ENCODE results near the gene MYO5A. TPM values are rescaled to one million over a fixed set of nuclear protein-coding genes. Genes with fewer than 3 reads are reported as not detected.

MYO5A gene
- polyA plus RNA-seq, 4 donors = 0.45 to 3.0 (median 1.6) TPM

DNA sequence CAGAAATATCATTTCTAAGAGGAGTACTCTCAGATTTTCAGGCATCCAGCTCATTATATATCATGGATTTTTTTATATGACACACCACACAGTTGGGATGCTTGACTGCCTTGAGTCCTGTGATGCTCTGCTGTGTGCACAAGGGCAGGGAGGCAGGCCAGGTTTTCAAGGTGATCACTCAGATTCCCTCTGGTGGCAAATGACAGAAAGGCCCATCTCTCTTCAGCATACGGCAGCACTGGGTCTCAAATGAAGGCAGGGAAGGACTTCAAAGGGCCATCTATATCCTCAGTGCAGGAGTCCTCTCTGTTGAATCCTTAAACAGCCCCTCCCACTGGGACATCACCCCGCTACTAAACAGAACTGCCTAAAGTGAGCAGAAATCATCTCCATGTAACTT lies 178.3 kb downstream of the MYO5A start:
- DNase-seq (no peak), FAIRE-seq (no peak)
- Histone ChIP-seq H3K36me3 (ENCODE audit: control insufficient read depth in 3 of 3, insufficient read depth in 2 of 3, low read depth in 1 of 3, low read length in 3 of 3) (peaks cover 0 to 4% (median 3%) of the 10 kb centered on the region in 3 donors), H3K4me1 (ENCODE audit: control insufficient read depth in 3 of 3, insufficient read depth in 2 of 3, low read depth in 1 of 3, low read length in 2 of 3) (no peaks in the 10 kb centered on the region), H3K9me3 (ENCODE audit: control insufficient read depth in 2 of 2, insufficient read depth in 1 of 2, low read depth in 1 of 2, low read length in 1 of 2) (no peaks in the 10 kb centered on the region), H3K4me3 (ENCODE audit: low read depth in 1 of 3, low read length in 3 of 3) (no peak overlapping the region), H3K27me3 (ENCODE audit: control insufficient read depth in 3 of 3, insufficient read depth in 3 of 3, low read length in 3 of 3) (no peaks in the 10 kb centered on the region), H3K27ac (ENCODE audit: low read depth in 1 of 3, low read length in 2 of 3) (no peak overlapping the region)
- 85 to 97% (median 90%) methylated on average over 2 of the region's 2 CpGs for WGBS, 3 donors

GRCh38 chr15:52349052-52349700 lies 179.5 kb downstream of the MYO5A start:
- DNase-seq = no peak
- no peak for FAIRE-seq
- H3K27me3 ChIP-seq (ENCODE audit: control insufficient read depth in 3 of 3, insufficient read depth in 3 of 3, low read length in 3 of 3) = no peaks in the 10 kb centered on the region
- no peak overlapping the region for H3K27ac ChIP-seq (ENCODE audit: low read depth in 1 of 3, low read length in 2 of 3)
- no peaks in the 10 kb centered on the region for H3K9me3 ChIP-seq (ENCODE audit: control insufficient read depth in 2 of 2, insufficient read depth in 1 of 2, low read depth in 1 of 2, low read length in 1 of 2)
- H3K4me3 ChIP-seq (ENCODE audit: low read depth in 1 of 3, low read length in 3 of 3) = no peak overlapping the region
- 81 to 91% (median 82%) methylated on average over 6 of the region's 6 CpGs for WGBS, 3 donors
- H3K4me1 ChIP-seq (ENCODE audit: control insufficient read depth in 3 of 3, insufficient read depth in 2 of 3, low read depth in 1 of 3, low read length in 2 of 3) = no peaks in the 10 kb centered on the region
- peaks cover 0 to 4% (median 3%) of the 10 kb centered on the region in 3 donors for H3K36me3 ChIP-seq (ENCODE audit: control insufficient read depth in 3 of 3, insufficient read depth in 2 of 3, low read depth in 1 of 3, low read length in 3 of 3)

GRCh38 chr15:52348056-52348745 lies 180.5 kb downstream of the MYO5A start:
- no peak overlapping the region for H3K4me3 ChIP-seq (ENCODE audit: low read depth in 1 of 3, low read length in 3 of 3)

GRCh38 chr15:52344592-52344991 lies 184.1 kb downstream of the MYO5A start:
- DNase-seq (no peak), FAIRE-seq (no peak)
- H3K4me1 ChIP-seq (ENCODE audit: control insufficient read depth in 3 of 3, insufficient read depth in 2 of 3, low read depth in 1 of 3, low read length in 2 of 3) = no peaks in the 10 kb centered on the region
- H3K36me3 ChIP-seq (ENCODE audit: control insufficient read depth in 3 of 3, insufficient read depth in 2 of 3, low read depth in 1 of 3, low read length in 3 of 3) = peaks cover 0 to 2% (median 0%) of the 10 kb centered on the region in 3 donors
- H3K4me3 ChIP-seq (ENCODE audit: low read depth in 1 of 3, low read length in 3 of 3) = no peak overlapping the region
- WGBS, 3 donors = 64 to 81% (median 76%) methylated on average over 1 of the region's 1 CpG
- no peak overlapping the region for H3K27ac ChIP-seq (ENCODE audit: low read depth in 1 of 3, low read length in 2 of 3)
- H3K9me3 ChIP-seq (ENCODE audit: control insufficient read depth in 2 of 2, insufficient read depth in 1 of 2, low read depth in 1 of 2, low read length in 1 of 2) = no peaks in the 10 kb centered on the region
- H3K27me3 ChIP-seq (ENCODE audit: control insufficient read depth in 3 of 3, insufficient read depth in 3 of 3, low read length in 3 of 3) = no peaks in the 10 kb centered on the region

More at GRCh38 chr15:52348056-52348745, 180.5 kb downstream of the MYO5A start:
- DNase-seq (no peak), FAIRE-seq (no peak)
- Histone ChIP-seq H3K36me3 (ENCODE audit: control insufficient read depth in 3 of 3, insufficient read depth in 2 of 3, low read depth in 1 of 3, low read length in 3 of 3) (peaks cover 0 to 4% (median 3%) of the 10 kb centered on the region in 3 donors), H3K27me3 (ENCODE audit: control insufficient read depth in 3 of 3, insufficient read depth in 3 of 3, low read length in 3 of 3) (no peaks in the 10 kb centered on the region), H3K9me3 (ENCODE audit: control insufficient read depth in 2 of 2, insufficient read depth in 1 of 2, low read depth in 1 of 2, low read length in 1 of 2) (no peaks in the 10 kb centered on the region), H3K27ac (ENCODE audit: low read depth in 1 of 3, low read length in 2 of 3) (no peak overlapping the region), H3K4me1 (ENCODE audit: control insufficient read depth in 3 of 3, insufficient read depth in 2 of 3, low read depth in 1 of 3, low read length in 2 of 3) (no peaks in the 10 kb centered on the region)
- WGBS, 3 donors = 83 to 93% (median 88%) methylated on average over 5 of the region's 5 CpGs

DNA sequence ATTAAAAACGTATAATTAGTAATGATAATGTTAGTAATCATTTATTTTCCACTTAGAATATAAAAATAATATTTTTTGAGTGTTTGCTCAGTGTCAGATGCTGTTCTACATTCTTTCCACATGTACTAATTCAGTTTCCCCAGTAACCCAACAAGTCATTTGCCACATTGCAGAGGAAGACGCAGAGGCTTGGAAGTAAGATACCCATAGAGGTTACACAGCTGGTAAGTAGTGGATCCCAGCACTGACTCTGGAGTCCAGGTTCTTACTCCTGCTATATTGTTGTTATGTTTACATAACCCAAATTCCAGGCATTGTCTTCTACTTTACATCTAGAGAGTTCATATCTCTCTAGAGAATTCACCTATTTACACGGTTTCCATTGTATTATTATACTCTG lies 184.8 kb downstream of the MYO5A start:
- H3K27ac ChIP-seq (ENCODE audit: low read depth in 1 of 3, low read length in 2 of 3) = no peak overlapping the region
- FAIRE-seq (no peak), DNase-seq (no peak)
- no peaks in the 10 kb centered on the region for H3K9me3 ChIP-seq (ENCODE audit: control insufficient read depth in 2 of 2, insufficient read depth in 1 of 2, low read depth in 1 of 2, low read length in 1 of 2)
- no peaks in the 10 kb centered on the region for H3K4me1 ChIP-seq (ENCODE audit: control insufficient read depth in 3 of 3, insufficient read depth in 2 of 3, low read depth in 1 of 3, low read length in 2 of 3)
- H3K36me3 ChIP-seq (ENCODE audit: control insufficient read depth in 3 of 3, insufficient read depth in 2 of 3, low read depth in 1 of 3, low read length in 3 of 3) = peaks cover 0 to 3% (median 0%) of the 10 kb centered on the region in 3 donors
- H3K27me3 ChIP-seq (ENCODE audit: control insufficient read depth in 3 of 3, insufficient read depth in 3 of 3, low read length in 3 of 3) = no peaks in the 10 kb centered on the region
- WGBS, 3 donors = 73 to 84% (median 82%) methylated on average over 3 of the region's 3 CpGs
- no peak overlapping the region for H3K4me3 ChIP-seq (ENCODE audit: low read depth in 1 of 3, low read length in 3 of 3)

DNA sequence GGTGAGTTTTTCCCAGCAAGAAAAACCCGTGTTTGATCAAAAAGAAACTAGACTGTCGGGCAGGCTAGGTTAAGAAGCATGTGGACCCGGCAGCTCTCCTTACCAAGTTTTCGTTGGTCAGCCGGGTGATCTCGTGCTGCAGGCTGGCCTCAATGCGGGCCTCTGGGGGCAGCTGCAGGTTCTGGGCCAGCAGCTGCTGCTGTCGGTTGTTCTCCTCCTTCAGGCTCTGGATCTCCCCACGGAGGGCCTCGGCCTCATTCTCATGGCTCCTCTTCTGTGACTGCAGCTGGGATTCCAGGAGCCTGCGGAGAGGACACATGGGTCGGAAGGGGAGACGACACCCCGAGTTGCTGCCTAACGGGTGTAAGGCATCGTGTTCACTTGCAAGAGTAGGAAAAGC lies 188.6 kb downstream of the MYO5A start:
- no peak for FAIRE-seq
- no peak for DNase-seq
- Histone ChIP-seq H3K4me1 (ENCODE audit: control insufficient read depth in 3 of 3, insufficient read depth in 2 of 3, low read depth in 1 of 3, low read length in 2 of 3) (no peaks in the 10 kb centered on the region), H3K27me3 (ENCODE audit: control insufficient read depth in 3 of 3, insufficient read depth in 3 of 3, low read length in 3 of 3) (no peaks in the 10 kb centered on the region), H3K27ac (ENCODE audit: low read depth in 1 of 3, low read length in 2 of 3) (no peak overlapping the region), H3K9me3 (ENCODE audit: control insufficient read depth in 2 of 2, insufficient read depth in 1 of 2, low read depth in 1 of 2, low read length in 1 of 2) (no peaks in the 10 kb centered on the region), H3K4me3 (ENCODE audit: low read depth in 1 of 3, low read length in 3 of 3) (no peak overlapping the region), H3K36me3 (ENCODE audit: control insufficient read depth in 3 of 3, insufficient read depth in 2 of 3, low read depth in 1 of 3, low read length in 3 of 3) (peaks cover 0 to 3% (median 0%) of the 10 kb centered on the region in 3 donors)
- 93 to 97% (median 95%) methylated on average over 16 of the region's 16 CpGs for WGBS, 3 donors

DNA sequence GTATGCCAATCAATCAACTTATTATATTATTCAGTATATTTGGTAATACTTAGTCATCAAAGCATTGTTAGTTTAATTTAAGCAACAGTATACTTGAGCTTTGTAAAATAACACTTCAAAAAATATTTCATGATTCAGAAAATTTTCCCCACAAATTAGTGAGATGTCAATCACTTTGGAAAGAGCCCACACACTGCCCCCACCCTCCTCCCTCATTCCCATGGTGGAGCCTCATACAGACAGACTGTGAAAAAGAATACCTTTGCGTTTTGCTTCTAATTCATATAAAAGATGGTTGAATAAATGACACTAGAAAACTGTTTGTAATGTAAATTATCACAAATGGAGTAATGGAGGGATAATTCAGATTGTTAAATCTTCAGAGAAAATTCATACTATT lies 189.8 kb downstream of the MYO5A start:
- Histone ChIP-seq H3K27me3 (ENCODE audit: control insufficient read depth in 3 of 3, insufficient read depth in 3 of 3, low read length in 3 of 3) (no peaks in the 10 kb centered on the region), H3K36me3 (ENCODE audit: control insufficient read depth in 3 of 3, insufficient read depth in 2 of 3, low read depth in 1 of 3, low read length in 3 of 3) (peaks cover 0 to 3% (median 0%) of the 10 kb centered on the region in 3 donors), H3K9me3 (ENCODE audit: control insufficient read depth in 2 of 2, insufficient read depth in 1 of 2, low read depth in 1 of 2, low read length in 1 of 2) (no peaks in the 10 kb centered on the region), H3K4me1 (ENCODE audit: control insufficient read depth in 3 of 3, insufficient read depth in 2 of 3, low read depth in 1 of 3, low read length in 2 of 3) (no peaks in the 10 kb centered on the region), H3K4me3 (ENCODE audit: low read depth in 1 of 3, low read length in 3 of 3) (no peak overlapping the region), H3K27ac (ENCODE audit: low read depth in 1 of 3, low read length in 2 of 3) (no peak overlapping the region)
- no peak for FAIRE-seq
- 92 to 100% (median 95%) methylated on average over 1 of the region's 1 CpG for WGBS, 3 donors
- DNase-seq = no peak

- WGBS, 3 donors = 89 to 99% (median 98%) methylated on average over 3 of the region's 3 CpGs
- H3K9me3 ChIP-seq (ENCODE audit: control insufficient read depth in 2 of 2, insufficient read depth in 1 of 2, low read depth in 1 of 2, low read length in 1 of 2) = no peaks in the 10 kb centered on the region
- no peak for DNase-seq
- H3K4me1 ChIP-seq (ENCODE audit: control insufficient read depth in 3 of 3, insufficient read depth in 2 of 3, low read depth in 1 of 3, low read length in 2 of 3) = no peaks in the 10 kb centered on the region
- H3K27ac ChIP-seq (ENCODE audit: low read depth in 1 of 3, low read length in 2 of 3) = no peak overlapping the region
- peaks cover 0 to 3% (median 0%) of the 10 kb centered on the region in 3 donors for H3K36me3 ChIP-seq (ENCODE audit: control insufficient read depth in 3 of 3, insufficient read depth in 2 of 3, low read depth in 1 of 3, low read length in 3 of 3)
- FAIRE-seq = no peak
- H3K27me3 ChIP-seq (ENCODE audit: control insufficient read depth in 3 of 3, insufficient read depth in 3 of 3, low read length in 3 of 3) = no peaks in the 10 kb centered on the region
- H3K4me3 ChIP-seq (ENCODE audit: low read depth in 1 of 3, low read length in 3 of 3) = no peak overlapping the region
These were observed 190.6 kb downstream of the MYO5A start for GRCh38 chr15:52338058-52338457.
